ENCODE measurements around the gene SNAPC4.

SNAPC4 gene

DNA sequence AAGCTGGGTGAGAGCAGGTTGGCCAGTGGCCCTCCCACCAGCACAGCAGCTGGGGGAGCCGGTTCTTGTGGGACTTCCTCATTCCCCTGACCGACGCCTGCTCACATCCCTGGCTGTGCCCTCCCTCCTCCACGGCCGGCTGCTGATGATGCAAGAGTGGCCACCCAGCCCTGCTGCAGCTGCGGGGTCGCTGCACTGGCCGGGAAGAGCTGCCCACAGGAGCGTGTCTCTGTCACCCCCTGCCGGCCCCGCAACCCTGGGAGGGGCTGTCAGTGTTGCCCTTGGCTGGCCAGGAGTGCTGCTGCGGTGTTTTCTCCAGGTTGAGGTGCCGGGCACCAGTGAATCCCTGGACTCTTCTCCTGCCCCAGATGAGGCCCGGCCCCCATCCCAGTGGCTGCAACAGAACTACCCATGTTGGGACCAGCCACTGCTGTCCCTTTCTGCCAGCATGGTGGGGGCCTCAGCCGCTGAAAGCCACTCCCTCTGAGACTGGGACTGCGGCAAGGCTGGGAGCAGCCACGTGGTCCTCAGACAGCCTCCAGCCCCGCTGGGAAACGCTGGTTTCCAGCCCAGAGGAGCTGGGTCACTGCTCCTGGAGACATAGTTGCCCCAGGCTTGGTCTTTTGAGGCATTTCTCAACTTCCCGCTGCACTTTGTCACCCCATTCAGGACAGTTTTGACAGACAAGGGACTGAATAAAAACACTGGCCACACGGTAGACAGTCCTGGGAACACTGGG is 27.2 kb downstream of the SNAPC4 start:
- peak; percentile 60 to 62 for DNase-seq
- TF ChIP-seq GATA1 (IDR thresholded peaks at IDR 0.05; ENCODE audit: low read depth, low read length) (no peak), POLR2A (IDR thresholded peaks at IDR 0.05; ENCODE audit: low read length) (no peak)

DNA sequence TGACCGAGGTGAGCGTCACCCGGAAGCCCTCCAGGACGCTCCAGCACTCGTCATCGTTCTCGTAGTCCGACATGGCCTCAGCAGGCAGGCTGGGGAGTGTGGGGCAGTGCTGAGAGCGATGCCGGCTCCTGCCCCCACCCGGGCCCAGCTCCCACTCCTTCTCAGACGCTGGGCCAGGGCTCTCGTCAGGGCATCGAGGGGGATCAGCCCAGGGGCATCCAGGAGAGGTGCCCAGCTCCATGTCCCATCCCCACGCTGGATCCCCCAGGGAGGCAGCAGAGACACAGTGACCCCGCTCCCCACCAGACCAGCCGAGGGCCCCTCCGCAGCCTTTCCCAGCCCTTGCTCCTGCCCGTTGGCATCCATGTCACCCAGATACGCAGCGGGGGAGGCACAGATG is 28.0 kb downstream of the SNAPC4 start:
- DNase-seq: no peak
- no peak for TF ChIP-seq GATA1 (IDR thresholded peaks at IDR 0.05; ENCODE audit: low read depth, low read length)
- no peak for TF ChIP-seq POLR2A (IDR thresholded peaks at IDR 0.05; ENCODE audit: low read length)

DNA sequence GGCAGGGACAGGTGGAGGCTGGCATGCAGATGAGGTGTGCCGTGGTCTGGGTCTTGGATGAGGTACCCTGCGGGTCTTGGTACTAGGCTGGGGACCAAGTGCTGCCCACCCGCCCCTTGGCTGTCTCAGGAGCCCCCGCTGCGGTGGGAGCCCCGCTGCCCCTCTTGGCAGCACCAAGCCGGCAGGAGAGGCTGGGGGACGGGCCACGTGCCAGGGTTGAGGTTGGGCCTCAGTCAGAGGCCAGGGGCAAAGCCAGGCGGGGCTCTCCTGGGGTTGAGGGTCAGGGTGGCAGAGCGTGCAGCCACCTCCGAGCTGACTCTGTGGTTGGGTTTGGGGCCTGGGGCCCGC is 28.5 kb downstream of the SNAPC4 start:
- no peak for DNase-seq
- TF ChIP-seq POLR2A (IDR thresholded peaks at IDR 0.05; ENCODE audit: low read length) (no peak), GATA1 (IDR thresholded peaks at IDR 0.05; ENCODE audit: low read depth, low read length) (no peak)

DNA sequence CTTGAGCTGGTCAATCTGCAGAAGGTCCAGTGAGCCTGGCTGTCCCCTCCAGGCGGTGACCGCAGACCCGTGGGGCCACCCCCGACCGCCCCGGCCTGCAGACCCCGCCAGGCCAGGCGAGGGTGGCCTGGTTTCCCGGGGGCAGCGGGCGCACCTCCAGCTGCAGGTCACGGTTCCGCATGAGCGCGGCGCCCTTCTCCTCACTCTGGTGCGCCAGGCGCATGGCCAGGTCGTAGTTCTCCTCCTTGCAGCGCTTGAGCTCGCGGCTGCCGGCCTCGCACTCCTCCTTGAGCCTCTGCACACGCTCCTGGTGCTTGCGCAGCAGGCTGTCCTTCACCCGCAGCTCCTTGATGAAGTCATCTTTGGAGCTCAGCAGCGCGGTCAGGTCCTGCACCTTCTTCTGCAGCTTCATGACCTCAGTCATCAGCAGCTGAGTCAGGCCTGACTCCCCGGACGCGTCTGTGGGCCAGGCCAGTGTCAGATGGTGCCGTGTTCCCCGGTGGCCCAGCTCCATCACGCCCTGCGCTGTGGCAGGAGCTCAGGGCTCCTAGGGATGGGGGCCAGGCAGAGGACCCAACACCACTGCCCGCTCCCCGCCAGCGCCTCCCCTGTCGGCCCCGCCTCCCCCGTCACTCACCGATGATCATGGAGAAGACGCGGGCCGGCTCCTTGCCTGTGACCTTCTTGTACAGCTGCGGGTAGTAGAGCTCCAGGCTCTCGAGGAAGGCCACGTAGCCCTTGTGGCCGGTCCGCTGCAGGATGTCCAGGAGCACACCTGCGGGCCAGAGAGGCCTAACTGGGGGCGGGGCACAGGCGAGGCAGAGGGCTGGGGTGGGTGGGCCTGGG is 29.1 kb downstream of the SNAPC4 start:
- no peak for DNase-seq
- TF ChIP-seq GATA1 (IDR thresholded peaks at IDR 0.05; ENCODE audit: low read depth, low read length): no peak
- TF ChIP-seq POLR2A (IDR thresholded peaks at IDR 0.05; ENCODE audit: low read length): no peak

DNA sequence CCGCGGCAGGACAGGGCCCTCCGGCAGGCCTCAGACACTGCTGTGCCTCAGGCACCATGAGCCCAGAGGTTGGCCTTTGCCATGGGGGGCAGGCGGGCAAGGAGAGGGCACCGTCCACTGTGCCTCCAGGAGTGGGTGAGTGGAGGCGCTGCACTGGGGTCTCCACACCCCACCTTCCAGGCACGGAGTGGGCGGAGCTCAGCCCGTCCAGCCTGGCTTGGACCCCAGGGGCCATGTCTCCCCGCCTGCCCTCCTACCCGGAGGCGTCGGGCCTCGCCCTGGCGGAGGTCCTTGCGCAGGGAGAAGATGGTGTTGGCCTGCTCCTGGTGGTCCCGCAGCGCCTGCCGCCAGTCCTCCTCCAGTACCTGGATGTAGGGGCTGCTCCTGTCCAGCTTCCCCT is 29.9 kb downstream of the SNAPC4 start:
- no peak for DNase-seq
- no peak for TF ChIP-seq GATA1 (IDR thresholded peaks at IDR 0.05; ENCODE audit: low read depth, low read length)
- TF ChIP-seq POLR2A (IDR thresholded peaks at IDR 0.05; ENCODE audit: low read length): no peak

DNA sequence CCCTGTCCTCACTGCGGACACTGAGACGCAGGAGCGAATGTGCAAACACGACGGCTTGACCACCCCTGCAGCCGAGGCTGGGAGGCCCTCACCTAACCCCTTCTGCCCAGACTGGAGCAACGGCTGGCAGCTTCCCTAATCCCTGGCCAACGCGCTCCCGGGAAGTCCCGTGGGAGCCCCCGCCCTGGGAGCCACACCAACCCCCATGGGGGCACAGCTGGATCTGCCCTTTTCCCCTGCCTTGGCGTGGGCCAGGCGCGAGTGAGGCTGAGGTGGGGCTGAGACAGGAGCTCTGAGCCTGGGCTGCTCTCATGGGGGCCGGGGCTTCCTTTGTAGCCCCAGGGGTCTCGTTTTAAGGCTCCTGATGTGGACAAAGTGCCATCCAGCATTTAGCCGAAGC is 31.8 kb downstream of the SNAPC4 start:
- DNase-seq: no peak
- no peak for TF ChIP-seq GATA1 (IDR thresholded peaks at IDR 0.05; ENCODE audit: low read depth, low read length)
- no peak for TF ChIP-seq POLR2A (IDR thresholded peaks at IDR 0.05; ENCODE audit: low read length)

DNA sequence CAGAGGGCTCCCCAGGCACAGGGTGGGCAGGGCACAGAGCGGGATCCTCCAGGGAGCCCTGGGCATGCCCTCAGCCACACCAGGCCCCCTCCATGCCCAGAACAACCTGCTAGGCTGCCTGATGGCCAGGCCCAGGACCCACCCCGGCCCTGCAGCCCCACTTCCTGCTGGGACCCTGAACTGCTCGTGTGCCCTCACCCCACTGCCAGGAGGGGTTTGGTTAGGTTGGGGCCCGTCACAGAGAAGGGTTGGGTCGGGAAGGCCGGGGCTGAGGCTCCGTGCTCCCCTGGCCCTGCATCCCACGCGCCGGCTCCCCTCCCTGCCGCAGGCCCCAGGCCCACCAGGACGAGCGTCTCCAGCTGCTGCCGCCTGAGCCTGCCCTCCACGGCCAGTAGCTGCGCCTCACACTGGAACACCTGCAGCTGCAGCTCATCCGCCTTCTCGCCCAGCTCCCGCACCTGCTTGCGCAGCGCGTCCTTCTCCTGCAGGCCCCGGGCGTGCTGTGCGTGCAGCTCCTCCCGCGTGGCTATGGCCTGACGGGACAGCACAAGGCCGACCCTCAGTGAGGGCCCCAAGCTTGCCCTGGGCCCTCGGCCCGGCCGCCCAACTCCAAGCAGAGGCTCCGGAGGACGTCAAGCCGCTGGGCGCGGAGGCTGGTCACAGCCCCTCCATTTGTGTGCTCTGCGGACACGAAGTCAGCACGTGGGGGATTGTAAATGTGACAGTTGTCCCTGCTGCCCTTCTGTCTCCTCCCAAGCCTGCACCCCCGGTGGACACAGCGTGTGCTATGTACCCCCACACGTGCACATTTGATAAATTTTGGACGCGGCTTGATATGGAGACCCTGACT is 32.4 kb downstream of the SNAPC4 start:
- no peak for TF ChIP-seq GATA1 (IDR thresholded peaks at IDR 0.05; ENCODE audit: low read depth, low read length)
- TF ChIP-seq POLR2A (IDR thresholded peaks at IDR 0.05; ENCODE audit: low read length): no peak
- DNase-seq: no peak

DNA sequence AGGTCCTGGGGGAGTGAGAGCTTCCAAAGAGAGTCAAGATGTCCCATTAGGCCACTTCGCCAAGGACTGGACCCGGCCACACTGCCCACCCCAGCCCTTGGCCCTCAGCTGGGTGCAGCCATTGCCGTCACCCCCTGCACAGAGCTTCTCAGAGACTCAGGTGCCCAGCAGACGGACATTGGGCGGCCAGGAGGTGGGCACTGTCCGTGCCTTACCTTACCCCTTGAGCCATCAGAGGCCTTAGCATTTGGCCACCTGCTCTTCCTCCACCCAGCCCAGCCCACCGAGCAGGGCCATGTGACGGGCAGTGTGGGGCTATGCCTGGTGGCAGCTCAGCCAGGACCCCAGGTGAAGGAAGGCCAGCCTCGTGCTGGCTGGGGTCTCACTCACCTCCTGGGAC is 33.1 kb downstream of the SNAPC4 start:
- TF ChIP-seq GATA1 (IDR thresholded peaks at IDR 0.05; ENCODE audit: low read depth, low read length) (no peak), POLR2A (IDR thresholded peaks at IDR 0.05; ENCODE audit: low read length) (no peak)
- DNase-seq: no peak

DNA sequence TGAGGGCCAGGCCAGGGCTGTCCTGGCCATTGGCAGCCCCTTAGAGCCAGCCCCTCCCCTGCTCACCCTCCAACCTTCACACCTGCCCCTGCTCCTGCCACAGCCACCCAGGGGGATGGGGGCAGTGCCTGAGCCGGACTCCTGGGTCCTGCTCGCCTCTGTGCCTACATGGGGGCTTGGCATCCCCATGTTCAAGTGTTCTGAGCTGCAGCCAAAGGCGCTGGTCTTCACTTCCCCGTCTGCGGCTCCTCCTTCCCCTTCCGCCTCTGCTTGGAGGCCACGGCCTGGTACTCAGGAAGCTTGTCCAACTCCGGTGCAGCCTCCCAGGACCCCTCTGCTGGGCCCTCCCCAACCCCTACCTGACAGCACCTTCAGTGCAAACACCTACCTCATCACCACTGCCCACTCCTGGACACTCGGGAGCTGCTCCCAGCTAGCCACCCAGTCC is 34.2 kb downstream of the SNAPC4 start:
- no peak for TF ChIP-seq GATA1 (IDR thresholded peaks at IDR 0.05; ENCODE audit: low read depth, low read length)
- no peak for TF ChIP-seq POLR2A (IDR thresholded peaks at IDR 0.05; ENCODE audit: low read length)

DNA sequence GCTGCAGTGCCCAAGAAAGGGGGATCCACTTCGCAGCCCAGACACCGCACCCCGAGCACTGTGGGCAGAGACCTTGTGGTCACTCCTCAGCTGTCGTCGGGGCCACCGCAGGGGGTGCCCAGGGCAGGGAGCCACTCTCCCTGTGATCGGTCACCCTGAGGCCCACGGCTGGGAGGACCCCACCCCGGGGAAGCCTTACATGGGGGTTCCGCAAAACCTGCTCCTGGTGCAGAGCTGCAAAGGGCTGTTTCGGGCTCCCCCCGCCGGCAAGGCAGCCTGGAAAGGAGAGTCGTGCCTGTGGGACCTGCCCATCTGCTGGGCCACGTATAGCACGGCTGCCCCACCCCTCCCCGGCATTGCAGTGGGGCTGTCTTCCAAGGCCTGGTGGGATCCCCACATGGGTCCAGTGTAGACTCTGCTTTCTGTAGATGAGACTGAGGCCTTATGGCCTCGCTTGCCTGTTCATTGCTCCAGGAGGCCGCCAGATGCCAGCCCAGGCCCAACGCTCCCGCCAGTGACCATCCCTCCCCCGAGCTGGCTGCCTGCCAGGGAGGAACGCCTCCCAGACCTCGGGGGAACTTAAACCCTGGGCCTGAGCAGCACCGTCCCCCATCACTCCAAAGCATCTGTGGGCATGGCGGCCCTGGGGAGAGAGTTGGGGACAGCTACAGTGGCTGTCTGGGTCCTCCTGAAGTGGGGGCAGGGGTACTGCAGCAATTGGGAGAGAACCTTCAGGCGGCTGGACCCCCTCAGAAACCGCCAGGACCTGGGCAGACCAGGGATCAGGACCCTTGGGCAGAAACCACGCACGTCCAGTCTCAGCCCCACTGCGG is 34.8 kb downstream of the SNAPC4 start:
- no peak for TF ChIP-seq POLR2A (IDR thresholded peaks at IDR 0.05; ENCODE audit: low read length)
- no peak for TF ChIP-seq GATA1 (IDR thresholded peaks at IDR 0.05; ENCODE audit: low read depth, low read length)
- peak; percentile 23 to 38 for DNase-seq

More for the DNA sequence above, 34.2 kb downstream of the SNAPC4 start:
- DNase-seq: no peak

DNA sequence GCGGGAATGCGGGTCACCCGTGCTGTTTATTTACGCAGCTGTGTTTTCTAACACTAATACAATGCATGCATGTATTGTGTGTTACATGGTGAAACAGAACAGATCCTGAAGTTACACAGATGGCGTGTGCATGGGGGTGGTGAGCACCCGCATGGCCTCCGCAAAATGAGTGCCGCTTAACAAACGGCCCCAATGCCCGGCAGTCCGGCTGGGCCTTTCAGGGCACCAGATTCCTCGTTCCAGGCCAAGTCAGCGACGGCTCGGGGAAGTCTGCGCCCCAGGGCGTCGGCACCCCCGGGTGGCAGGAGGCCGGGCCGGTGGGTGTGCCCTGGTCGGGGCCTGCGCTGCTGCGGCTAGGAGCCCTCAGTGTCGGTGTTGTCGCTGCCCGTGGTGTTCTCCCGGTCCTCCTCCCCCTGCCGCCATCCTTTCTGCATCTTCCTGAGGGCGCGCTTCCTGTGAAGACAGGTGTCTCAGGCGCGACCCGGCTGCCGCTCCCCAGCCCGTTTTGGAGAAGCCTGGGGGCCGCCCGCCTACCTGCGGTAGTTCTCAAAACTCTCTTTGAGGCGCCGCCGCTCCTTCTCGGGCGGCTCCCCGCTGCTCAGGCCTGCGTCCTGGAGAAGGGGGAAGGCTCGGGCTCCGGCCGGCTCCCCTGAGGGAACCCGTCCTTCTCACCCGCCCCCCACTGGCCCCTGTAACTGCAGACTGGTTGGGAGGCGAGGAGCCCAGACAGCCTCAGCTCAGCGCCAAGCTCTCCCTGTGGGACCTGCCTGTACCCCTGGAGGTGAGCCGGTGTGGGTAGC is 35.8 kb downstream of the SNAPC4 start:
- no peak for DNase-seq
- no peak for TF ChIP-seq GATA1 (IDR thresholded peaks at IDR 0.05; ENCODE audit: low read depth, low read length)
- TF ChIP-seq POLR2A (IDR thresholded peaks at IDR 0.05; ENCODE audit: low read length): no peak

Data from erythroblast (primary cell).